Astrocyte (in vitro differentiated cells and primary cell): ENCODE measurements around the gene RNF14. TPM values are rescaled to one million over a fixed set of nuclear protein-coding genes. Genes with fewer than 3 reads are reported as not detected.
A peak's percentile ranks its signal among the peaks of the same experiment; 100 is the strongest.

Source experiments
- DNase-seq: peaks from one replicate; pipeline ENCODE4 v3.0.0-alpha.2; 2010; ENCODE audit warnings: low read depth
- FAIRE-seq: peaks from 2 replicates; lab custom pipeline; 2011; peaks lifted over from hg19 to GRCh38; lab: Jason Lieb, UNC
- H2AFZ ChIP-seq: 2 replicates; pipeline ENCODE4 v1.6.0; 2012; ENCODE audit warnings: low read depth, low read length, inconsistent platforms
- H3K27ac ChIP-seq: 2 replicates; pipeline ENCODE4 v1.5.1; 2011; ENCODE audit warnings: low read depth, low read length, inconsistent platforms
- H3K27me3 ChIP-seq: 2 replicates; pipeline ENCODE4 v1.6.0; 2011; ENCODE audit warnings: low read length, inconsistent platforms; ENCODE audit not compliant: insufficient read depth
- H3K36me3 ChIP-seq: 2 replicates; pipeline ENCODE4 v1.5.1; 2011; ENCODE audit warnings: low read length, inconsistent platforms; ENCODE audit not compliant: insufficient read depth
- H3K4me1 ChIP-seq: 2 replicates; pipeline ENCODE4 v1.5.1; 2011; ENCODE audit warnings: low read length, inconsistent platforms; ENCODE audit not compliant: insufficient read depth
- H3K4me2 ChIP-seq: 2 replicates; pipeline ENCODE4 v1.6.0; 2012; ENCODE audit warnings: low read length, inconsistent platforms
- H3K4me3 ChIP-seq: 2 replicates; pipeline ENCODE4 v1.5.1; 2011; ENCODE audit warnings: low read depth, mild to moderate bottlenecking, low read length, inconsistent platforms; ENCODE audit not compliant: insufficient read depth
- H3K79me2 ChIP-seq: 2 replicates; pipeline ENCODE4 v1.6.0; 2012; ENCODE audit warnings: mild to moderate bottlenecking, low read length, inconsistent platforms; ENCODE audit not compliant: insufficient read depth
- H3K9ac ChIP-seq: 2 replicates; pipeline ENCODE4 v1.6.0; 2012; ENCODE audit warnings: mild to moderate bottlenecking, low read length, inconsistent platforms
- H3K9me3 ChIP-seq: 2 replicates; pipeline ENCODE4 v1.5.1; 2012; ENCODE audit warnings: low read depth, mild to moderate bottlenecking, low read length, inconsistent platforms; ENCODE audit not compliant: insufficient read depth
- H4K20me1 ChIP-seq: 2 replicates; pipeline ENCODE4 v1.6.0; 2012; ENCODE audit warnings: low read length, inconsistent platforms; ENCODE audit not compliant: insufficient read depth
- H3K27ac Mint-ChIP-seq: one replicate; pipeline ENCODE4 v1.8.0; 2021; ENCODE audit warnings: mild to moderate bottlenecking, mixed read lengths; ENCODE audit not compliant: unreplicated experiment
- H3K27me3 Mint-ChIP-seq: one replicate; pipeline ENCODE4 v1.8.0; 2021; ENCODE audit warnings: low read depth, mixed read lengths; ENCODE audit not compliant: unreplicated experiment
- H3K36me3 Mint-ChIP-seq: one replicate; pipeline ENCODE4 v1.8.0; 2021; ENCODE audit warnings: low read depth, mixed read lengths; ENCODE audit not compliant: unreplicated experiment
- H3K4me1 Mint-ChIP-seq: one replicate; pipeline ENCODE4 v1.8.0; 2021; ENCODE audit warnings: low read depth, mixed read lengths; ENCODE audit not compliant: unreplicated experiment
- H3K4me3 Mint-ChIP-seq: one replicate; pipeline ENCODE4 v1.8.0; 2021; ENCODE audit warnings: mild to moderate bottlenecking, moderate library complexity, mixed read lengths; ENCODE audit not compliant: unreplicated experiment
- H3K9me3 Mint-ChIP-seq: one replicate; pipeline ENCODE4 v1.8.0; 2021; ENCODE audit warnings: mild to moderate bottlenecking, mixed read lengths; ENCODE audit not compliant: unreplicated experiment
- CTCF ChIP-seq: IDR thresholded peaks from 2 replicates; pipeline ENCODE4 v1.5.1; 2011; ENCODE audit warnings: low read depth, mild to moderate bottlenecking, inconsistent platforms, low read length, moderate library complexity; ENCODE audit not compliant: insufficient read depth
- EZH2 ChIP-seq: IDR thresholded peaks from 2 replicates; pipeline ENCODE4 v1.6.1; 2012; ENCODE audit warnings: mild to moderate bottlenecking, low read length, inconsistent platforms; ENCODE audit not compliant: insufficient read depth
- total RNA-seq: library from RNA; stranded (reverse); gene quantifications from 2 replicates; pipeline ENCODE4 v1.2.1, GENCODE V29; 2021

The RNF14 gene
- total RNA-seq, 1 donor from 2014 or later = 105 TPM

- Mint-ChIP-seq H3K4me1 (peaks cover 13% of the 10 kb centered on the region), H3K9me3 (no peaks in the 10 kb centered on the region), H3K4me3 (no peak overlapping the region), H3K27me3 (peaks cover 15% of the 10 kb centered on the region), H3K36me3 (peaks cover 7% of the 10 kb centered on the region), H3K27ac (no peak overlapping the region)
- no peaks in the 10 kb centered on the region for H3K9me3 ChIP-seq
- H4K20me1 ChIP-seq = no peaks in the 10 kb centered on the region
- TF ChIP-seq EZH2 (no peak), CTCF (no peak)
- peak overlapping the region; percentile 35 for H3K4me2 ChIP-seq
- peaks cover 6% of the 10 kb centered on the region for H3K4me1 ChIP-seq
- H3K4me3 ChIP-seq = no peak overlapping the region
- H3K79me2 ChIP-seq = no peaks in the 10 kb centered on the region
- H3K27me3 ChIP-seq = peaks cover 8% of the 10 kb centered on the region
- peak overlapping the region; percentile 50 for H2AFZ ChIP-seq
- FAIRE-seq (no peak), DNase-seq (no peak)
- no peaks in the 10 kb centered on the region for H3K36me3 ChIP-seq
- no peak overlapping the region for H3K9ac ChIP-seq
- no peak overlapping the region for H3K27ac ChIP-seq
Measured at GRCh38 chr5:141945511-141946051, 23.3 kb upstream of the RNF14 start.

- Histone ChIP-seq H3K4me1 (no peaks in the 10 kb centered on the region), H3K27ac (no peak overlapping the region), H3K79me2 (no peaks in the 10 kb centered on the region), H2AFZ (no peak overlapping the region), H3K27me3 (peaks cover 8% of the 10 kb centered on the region), H4K20me1 (no peaks in the 10 kb centered on the region), H3K9me3 (no peaks in the 10 kb centered on the region), H3K4me3 (no peak overlapping the region), H3K9ac (no peak overlapping the region), H3K36me3 (no peaks in the 10 kb centered on the region), H3K4me2 (no peak overlapping the region)
- Mint-ChIP-seq H3K4me3 (no peak overlapping the region), H3K36me3 (peaks cover 2% of the 10 kb centered on the region), H3K4me1 (peaks cover 7% of the 10 kb centered on the region), H3K27me3 (peaks cover 23% of the 10 kb centered on the region), H3K9me3 (no peaks in the 10 kb centered on the region), H3K27ac (no peak overlapping the region)
- FAIRE-seq (no peak), DNase-seq (no peak)
- TF ChIP-seq CTCF = no peak
- TF ChIP-seq EZH2 = no peak
Measured at GRCh38 chr5:141947316-141947715, 21.6 kb upstream of the RNF14 start.

- peaks cover 2% of the 10 kb centered on the region for H3K36me3 Mint-ChIP-seq
- Histone ChIP-seq H3K9ac (no peak overlapping the region), H3K4me2 (no peak overlapping the region), H3K27me3 (peaks cover 8% of the 10 kb centered on the region), H3K79me2 (no peaks in the 10 kb centered on the region), H3K4me1 (no peaks in the 10 kb centered on the region), H4K20me1 (no peaks in the 10 kb centered on the region), H2AFZ (no peak overlapping the region), H3K9me3 (no peaks in the 10 kb centered on the region), H3K27ac (no peak overlapping the region), H3K36me3 (no peaks in the 10 kb centered on the region), H3K4me3 (no peak overlapping the region)
- no peak overlapping the region for H3K4me3 Mint-ChIP-seq
- no peak for DNase-seq
- no peaks in the 10 kb centered on the region for H3K9me3 Mint-ChIP-seq
- H3K4me1 Mint-ChIP-seq = peaks cover 6% of the 10 kb centered on the region
- peaks cover 33% of the 10 kb centered on the region for H3K27me3 Mint-ChIP-seq
- TF ChIP-seq CTCF (no peak), EZH2 (no peak)
- H3K27ac Mint-ChIP-seq = no peak overlapping the region
- FAIRE-seq = no peak
Measured at GRCh38 chr5:141948812-141949211, 20.1 kb upstream of the RNF14 start.
